ENCODE results near the gene GARIN3.
"Not testable (repeated sequence)": the region's sequence is repeated elsewhere in the genome, so short reads cannot be mapped to it uniquely, and the experiment has no call there.

The GARIN3 gene

GRCh38 chr5:157198277-157198986 is 32.4 kb upstream of the GARIN3 start:
- FAIRE-seq = peak; percentile 9

DNA sequence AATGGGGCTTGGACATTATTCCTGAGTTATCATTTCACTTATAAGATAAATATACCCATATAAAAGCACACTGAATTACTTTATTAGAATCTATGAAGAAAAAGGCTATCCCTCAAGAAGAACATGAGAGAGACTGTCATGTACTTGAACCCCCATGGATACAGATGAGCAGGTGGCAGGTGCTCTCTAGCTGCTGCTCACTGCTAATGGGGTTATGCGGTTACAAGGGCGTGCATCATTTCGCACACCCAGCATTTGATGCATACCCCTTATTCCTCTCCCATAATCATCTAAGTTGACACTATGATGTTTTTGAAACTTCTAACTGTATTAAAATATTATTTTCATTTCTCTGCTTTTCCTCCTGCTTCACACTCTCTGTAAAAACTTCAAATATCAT is 31.0 kb upstream of the GARIN3 start:
- DNase-seq (ENCODE audit: insufficient read length) (no peak), FAIRE-seq (peak; percentile 30)
- TF ChIP-seq POLR2A (IDR thresholded peaks at IDR 0.05; ENCODE audit: low read depth, low read length) = no peak
- TF ChIP-seq TAF1 (IDR thresholded peaks at IDR 0.05; ENCODE audit: borderline replicate concordance, low read depth, low read length) = no peak
- TF ChIP-seq POLR2AphosphoS5 (IDR thresholded peaks at IDR 0.05; ENCODE audit: low read depth, low read length) = no peak

More at GRCh38 chr5:157198277-157198986, 32.4 kb upstream of the GARIN3 start:
- no peak for DNase-seq (ENCODE audit: insufficient read length)
- TF ChIP-seq TAF1 (IDR thresholded peaks at IDR 0.05; ENCODE audit: borderline replicate concordance, low read depth, low read length) (no peak), POLR2AphosphoS5 (IDR thresholded peaks at IDR 0.05; ENCODE audit: low read depth, low read length) (no peak), POLR2A (IDR thresholded peaks at IDR 0.05; ENCODE audit: low read depth, low read length) (no peak)

DNA sequence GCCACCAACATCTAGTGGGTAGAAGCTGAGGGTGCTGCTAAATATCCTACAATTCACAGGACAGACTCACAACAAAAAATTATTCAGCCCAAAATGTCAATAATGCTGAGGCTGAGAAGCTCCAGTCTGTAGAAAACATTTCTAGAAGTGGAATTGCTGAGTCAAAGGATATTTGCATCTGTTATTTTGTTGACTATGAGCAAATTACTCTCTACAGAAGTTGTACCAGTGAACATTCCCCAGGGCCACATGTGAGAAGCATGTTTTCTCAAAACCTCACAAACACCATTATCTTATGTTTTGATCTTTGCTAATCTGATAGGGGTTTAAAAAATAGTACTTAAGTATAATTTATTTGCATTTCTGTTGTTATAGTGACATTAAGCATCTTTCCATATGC is 30.0 kb upstream of the GARIN3 start:
- TF ChIP-seq TAF1 (IDR thresholded peaks at IDR 0.05; ENCODE audit: borderline replicate concordance, low read depth, low read length) (no peak), POLR2A (IDR thresholded peaks at IDR 0.05; ENCODE audit: low read depth, low read length) (no peak), POLR2AphosphoS5 (IDR thresholded peaks at IDR 0.05; ENCODE audit: low read depth, low read length) (no peak)
- DNase-seq (ENCODE audit: insufficient read length) (no peak), FAIRE-seq (no peak)

DNA sequence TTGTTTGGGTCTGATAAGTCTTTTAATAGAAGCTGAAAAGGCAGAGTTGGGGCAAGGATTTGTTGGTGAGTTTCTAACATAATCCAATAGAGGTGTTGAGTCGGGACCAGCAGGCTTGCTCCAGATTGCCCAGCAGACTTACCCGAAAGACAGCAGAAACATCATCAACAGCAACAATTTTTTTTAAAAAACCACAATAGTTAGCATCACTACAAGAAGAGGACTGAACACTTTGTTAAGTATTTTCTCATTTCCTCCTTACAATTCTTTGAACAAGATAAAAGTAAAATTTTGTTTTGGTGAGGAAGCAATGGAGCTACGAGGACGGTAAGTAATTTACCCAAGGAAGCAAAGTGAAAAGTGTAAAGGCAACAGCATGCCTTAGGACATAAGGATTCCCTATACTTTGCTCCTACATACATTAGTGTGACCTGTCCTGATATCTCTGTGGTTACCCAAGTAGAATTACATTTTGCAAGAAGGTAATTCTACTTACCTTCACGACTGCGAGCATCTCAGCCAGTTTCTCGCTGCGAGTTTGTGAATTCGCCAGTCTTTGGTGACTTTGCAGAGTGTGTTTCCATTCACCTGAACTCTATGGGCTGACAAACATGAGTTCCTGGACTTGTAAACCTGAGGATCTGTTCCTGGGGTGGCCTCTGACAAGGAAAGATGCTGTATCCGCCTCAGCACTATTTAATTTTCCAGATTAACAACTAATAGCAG is 27.8 kb upstream of the GARIN3 start:
- TF ChIP-seq TAF1 (IDR thresholded peaks at IDR 0.05; ENCODE audit: borderline replicate concordance, low read depth, low read length) (no peak), POLR2A (IDR thresholded peaks at IDR 0.05; ENCODE audit: low read depth, low read length) (no peak), POLR2AphosphoS5 (IDR thresholded peaks at IDR 0.05; ENCODE audit: low read depth, low read length) (no peak)
- FAIRE-seq = peak; percentile 67
- no peak for DNase-seq (ENCODE audit: insufficient read length)

DNA sequence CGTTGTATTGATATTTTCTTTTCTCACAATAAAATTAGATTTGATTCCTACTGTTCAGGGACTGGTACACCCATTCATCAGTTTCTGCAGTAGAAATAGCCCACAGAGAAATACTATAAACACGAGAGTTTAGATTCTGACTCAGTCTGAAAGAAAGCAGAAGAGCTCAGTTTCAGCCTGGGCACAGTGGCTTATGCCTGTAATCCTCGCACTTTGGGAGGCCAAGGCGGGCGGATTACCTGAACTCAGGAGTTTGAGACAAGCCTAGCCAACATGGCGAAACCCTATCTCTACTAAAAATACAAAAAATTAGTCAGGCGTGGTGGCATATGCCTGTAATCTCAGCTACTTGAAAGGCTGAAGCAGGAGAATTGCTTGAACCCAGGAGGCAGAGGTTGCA is 23.2 kb upstream of the GARIN3 start:
- peak; percentile 83 for FAIRE-seq
- no peak for DNase-seq (ENCODE audit: insufficient read length)

DNA sequence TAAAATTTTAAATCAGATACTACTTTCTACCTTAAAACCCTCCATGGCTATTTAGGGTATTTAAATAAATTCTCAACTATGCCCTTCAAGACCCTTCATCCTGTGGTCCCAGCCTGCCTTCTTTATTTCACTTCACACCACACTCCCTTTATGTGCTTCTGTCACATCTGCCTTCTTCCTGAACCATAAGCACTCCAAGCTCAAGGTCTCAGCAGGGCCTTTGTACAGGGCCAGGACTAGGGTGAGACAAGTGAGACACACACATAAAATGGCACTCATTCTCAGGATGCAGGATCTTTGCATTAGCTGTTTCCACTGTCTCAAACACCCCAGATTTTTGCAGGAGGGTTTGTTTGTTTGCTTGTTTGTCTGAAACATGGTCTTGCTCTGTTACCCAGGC is 22.2 kb upstream of the GARIN3 start:
- TF ChIP-seq POLR2AphosphoS5 (IDR thresholded peaks at IDR 0.05; ENCODE audit: low read depth, low read length) = no peak
- no peak for TF ChIP-seq TAF1 (IDR thresholded peaks at IDR 0.05; ENCODE audit: borderline replicate concordance, low read depth, low read length)
- TF ChIP-seq POLR2A (IDR thresholded peaks at IDR 0.05; ENCODE audit: low read depth, low read length) = no peak
- DNase-seq (ENCODE audit: insufficient read length) = no peak
- FAIRE-seq = no peak

More for the DNA sequence above, 23.2 kb upstream of the GARIN3 start:
- TF ChIP-seq POLR2AphosphoS5 (IDR thresholded peaks at IDR 0.05; ENCODE audit: low read depth, low read length) = no peak

- DNase-seq (ENCODE audit: insufficient read length) (no peak), FAIRE-seq (no peak)
- no peak for TF ChIP-seq TAF1 (IDR thresholded peaks at IDR 0.05; ENCODE audit: borderline replicate concordance, low read depth, low read length)
- TF ChIP-seq POLR2A (IDR thresholded peaks at IDR 0.05; ENCODE audit: low read depth, low read length) = no peak
- TF ChIP-seq POLR2AphosphoS5 (IDR thresholded peaks at IDR 0.05; ENCODE audit: low read depth, low read length) = no peak
These were observed 21.1 kb upstream of the GARIN3 start for GRCh38 chr5:157187046-157187754.

GRCh38 chr5:157186309-157187045 is 20.4 kb upstream of the GARIN3 start:
- TF ChIP-seq POLR2A (IDR thresholded peaks at IDR 0.05; ENCODE audit: low read depth, low read length) (no peak), TAF1 (IDR thresholded peaks at IDR 0.05; ENCODE audit: borderline replicate concordance, low read depth, low read length) (no peak), POLR2AphosphoS5 (IDR thresholded peaks at IDR 0.05; ENCODE audit: low read depth, low read length) (no peak)
- DNase-seq (ENCODE audit: insufficient read length) (no peak), FAIRE-seq (no peak)

DNA sequence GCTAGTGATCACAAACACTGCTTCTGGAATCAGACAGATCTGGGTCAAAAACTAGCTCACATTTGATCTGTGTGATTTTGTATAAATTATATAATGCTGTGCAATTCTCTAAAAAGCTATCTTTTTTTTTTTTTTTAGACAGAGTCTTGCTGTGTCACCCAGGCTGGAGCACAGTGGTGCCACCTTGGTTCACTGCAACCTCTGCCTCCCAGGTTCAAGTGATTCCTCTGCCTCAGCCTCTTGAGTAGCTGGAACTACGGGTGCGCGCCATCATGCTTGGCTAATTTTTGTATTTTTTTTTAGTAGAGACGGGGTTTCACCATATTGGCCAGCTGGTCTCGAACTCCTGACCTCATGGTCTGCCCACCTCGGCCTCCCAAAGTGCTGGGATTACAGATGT is 19.1 kb upstream of the GARIN3 start:
- DNase-seq (ENCODE audit: insufficient read length); FAIRE-seq: not testable (repeated sequence)

- FAIRE-seq (no peak), DNase-seq (ENCODE audit: insufficient read length) (no peak)
- TF ChIP-seq POLR2A (IDR thresholded peaks at IDR 0.05; ENCODE audit: low read depth, low read length) (no peak), TAF1 (IDR thresholded peaks at IDR 0.05; ENCODE audit: borderline replicate concordance, low read depth, low read length) (no peak), POLR2AphosphoS5 (IDR thresholded peaks at IDR 0.05; ENCODE audit: low read depth, low read length) (no peak)
These were observed 18.1 kb upstream of the GARIN3 start for GRCh38 chr5:157184117-157184670.

- FAIRE-seq = no peak
- DNase-seq (ENCODE audit: insufficient read length) = no peak
- TF ChIP-seq TAF1 (IDR thresholded peaks at IDR 0.05; ENCODE audit: borderline replicate concordance, low read depth, low read length) = no peak
- no peak for TF ChIP-seq POLR2AphosphoS5 (IDR thresholded peaks at IDR 0.05; ENCODE audit: low read depth, low read length)
These were observed 16.2 kb upstream of the GARIN3 start for GRCh38 chr5:157182143-157182757.

Measured in GM12892 (cell line).